Body of pancreas (tissue), 4 donors: ENCODE measurements around the gene OR1E2.

ENCODE experiments used
- POLR2A ChIP-seq, 3 donors: fragments of 450-650 bp; IDR thresholded peaks; one replicate each; pipeline ENCODE4 v1.6.1; 2016; ENCODE audit warnings: antibody characterized with exemption in 3 of 3, mild to moderate bottlenecking in 2 of 3
- TF ChIP-seq, protein P1 (sequence below), 7 experiments: fragments of 450-650 bp in 4 of 7; fragments of 200-600 bp in 3 of 7; sonication (generic) in 3 of 7; IDR thresholded peaks; one replicate each; pipeline ENCODE4 v1.5.1; 2016 to 2019; ENCODE audit warnings: antibody characterized with exemption in 7 of 7

DNA sequence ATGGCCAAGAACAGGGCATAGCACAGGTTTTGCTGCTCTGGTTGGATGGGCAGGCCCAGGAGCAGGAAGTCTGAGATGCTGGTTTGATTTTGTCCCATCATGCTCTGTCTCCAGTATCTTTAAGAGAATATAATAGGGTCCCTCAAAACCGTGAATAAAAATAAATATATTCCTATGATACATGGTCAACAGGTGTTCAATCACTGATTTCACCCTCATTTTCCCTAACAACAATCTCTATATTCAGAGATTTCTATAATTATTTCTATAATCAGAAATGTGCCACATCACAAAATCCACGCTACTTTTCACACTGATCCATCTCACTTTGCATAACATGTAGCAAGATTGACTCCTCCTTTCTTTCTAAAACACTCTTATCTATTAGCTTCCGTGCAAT is at the start of gene OR1E2:
- TF ChIP-seq, protein P1, sequence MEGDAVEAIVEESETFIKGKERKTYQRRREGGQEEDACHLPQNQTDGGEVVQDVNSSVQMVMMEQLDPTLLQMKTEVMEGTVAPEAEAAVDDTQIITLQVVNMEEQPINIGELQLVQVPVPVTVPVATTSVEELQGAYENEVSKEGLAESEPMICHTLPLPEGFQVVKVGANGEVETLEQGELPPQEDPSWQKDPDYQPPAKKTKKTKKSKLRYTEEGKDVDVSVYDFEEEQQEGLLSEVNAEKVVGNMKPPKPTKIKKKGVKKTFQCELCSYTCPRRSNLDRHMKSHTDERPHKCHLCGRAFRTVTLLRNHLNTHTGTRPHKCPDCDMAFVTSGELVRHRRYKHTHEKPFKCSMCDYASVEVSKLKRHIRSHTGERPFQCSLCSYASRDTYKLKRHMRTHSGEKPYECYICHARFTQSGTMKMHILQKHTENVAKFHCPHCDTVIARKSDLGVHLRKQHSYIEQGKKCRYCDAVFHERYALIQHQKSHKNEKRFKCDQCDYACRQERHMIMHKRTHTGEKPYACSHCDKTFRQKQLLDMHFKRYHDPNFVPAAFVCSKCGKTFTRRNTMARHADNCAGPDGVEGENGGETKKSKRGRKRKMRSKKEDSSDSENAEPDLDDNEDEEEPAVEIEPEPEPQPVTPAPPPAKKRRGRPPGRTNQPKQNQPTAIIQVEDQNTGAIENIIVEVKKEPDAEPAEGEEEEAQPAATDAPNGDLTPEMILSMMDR (IDR thresholded peaks at IDR 0.05): no peak
- TF ChIP-seq POLR2A (IDR thresholded peaks at IDR 0.05): no peak
